Osteoblast (primary cell): ENCODE measurements around the gene RELN. TPM values are rescaled to one million over a fixed set of nuclear protein-coding genes. Genes with fewer than 3 reads are reported as not detected.

Source experiments
- DNase-seq: peaks from one replicate; pipeline ENCODE4 v3.0.0; 2011; ENCODE audit warnings: low spot score, mixed read lengths; ENCODE audit not compliant: insufficient read length; ENCODE audit errors: missing footprints
- H2AFZ ChIP-seq: 2 replicates; pipeline ENCODE4 v1.6.0; 2011; ENCODE audit warnings: mild to moderate bottlenecking, low read length
- H3K27ac ChIP-seq: 2 replicates; pipeline ENCODE4 v1.5.1; 2011; ENCODE audit warnings: mild to moderate bottlenecking, low read depth, low read length, moderate library complexity
- H3K27me3 ChIP-seq: 2 replicates; pipeline ENCODE4 v1.6.0; 2012; ENCODE audit warnings: mild to moderate bottlenecking, control low read depth, inconsistent platforms, low read length, moderate library complexity; ENCODE audit not compliant: insufficient read depth
- H3K36me3 ChIP-seq: 2 replicates; pipeline ENCODE4 v1.5.1; 2011; ENCODE audit warnings: mild to moderate bottlenecking, low read length, control low read depth, moderate library complexity; ENCODE audit not compliant: insufficient read depth
- H3K4me1 ChIP-seq: 2 replicates; pipeline ENCODE4 v1.5.1; 2011; ENCODE audit warnings: mild to moderate bottlenecking, low read length, control low read depth, moderate library complexity; ENCODE audit not compliant: insufficient read depth
- H3K4me2 ChIP-seq: 2 replicates; pipeline ENCODE4 v1.6.0; 2011; ENCODE audit warnings: mild to moderate bottlenecking, low read length; ENCODE audit not compliant: insufficient read depth
- H3K4me3 ChIP-seq: fragments of 200-600 bp; sonication (generic); 3 replicates; pipeline ENCODE4 v1.5.1; 2012; ENCODE audit warnings: mild to moderate bottlenecking, low read length, inconsistent platforms; ENCODE audit not compliant: insufficient read depth
- H3K79me2 ChIP-seq: 2 replicates; pipeline ENCODE4 v1.6.0; 2012; ENCODE audit warnings: mild to moderate bottlenecking, low read length, control low read depth, inconsistent platforms; ENCODE audit not compliant: insufficient read depth
- H3K9me3 ChIP-seq: 2 replicates; pipeline ENCODE4 v1.5.1; 2011; ENCODE audit warnings: low read depth, low read length, control low read depth
- H4K20me1 ChIP-seq: 2 replicates; pipeline ENCODE4 v1.6.0; 2012; ENCODE audit warnings: mild to moderate bottlenecking, low read length, control low read depth; ENCODE audit not compliant: insufficient read depth
- CTCF ChIP-seq: IDR thresholded peaks from 2 replicates; pipeline ENCODE4 v1.5.1; 2011; ENCODE audit warnings: mild to moderate bottlenecking, low read depth, low read length, moderate library complexity; ENCODE audit errors: extremely low read depth
- total RNA-seq: library from RNA; depleted of rRNA; stranded (reverse); fragments of >200 nt; gene quantifications from 2 replicates; pipeline ENCODE4 v1.2.3, GENCODE V29; 2012

The RELN gene
- total RNA-seq, 1 donor, result 0.36 TPM

- Histone ChIP-seq H2AFZ (no peak overlapping the region), H3K27me3 (no peaks in the 10 kb centered on the region), H3K9me3 (no peaks in the 10 kb centered on the region), H3K27ac (no peak overlapping the region), H3K4me1 (no peaks in the 10 kb centered on the region), H3K4me3 (no peak overlapping the region), H4K20me1 (no peaks in the 10 kb centered on the region), H3K79me2 (no peaks in the 10 kb centered on the region), H3K4me2 (no peak overlapping the region), H3K36me3 (no peaks in the 10 kb centered on the region)
- no peak for TF ChIP-seq CTCF
- DNase-seq, result no peak
Measured at GRCh38 chr7:103962070-103962469, 27.4 kb downstream of the RELN start.

GRCh38 chr7:103958284-103958818, 31.1 kb downstream of the RELN start:
- Histone ChIP-seq H3K4me1 (no peaks in the 10 kb centered on the region), H4K20me1 (no peaks in the 10 kb centered on the region), H3K36me3 (no peaks in the 10 kb centered on the region), H3K9me3 (no peaks in the 10 kb centered on the region), H3K4me3 (no peak overlapping the region), H3K79me2 (no peaks in the 10 kb centered on the region), H3K4me2 (no peak overlapping the region), H3K27me3 (no peaks in the 10 kb centered on the region), H3K27ac (no peak overlapping the region), H2AFZ (no peak overlapping the region)
- DNase-seq, result no peak
- no peak for TF ChIP-seq CTCF

- no peaks in the 10 kb centered on the region for H4K20me1 ChIP-seq
- H3K4me3 ChIP-seq, result no peak overlapping the region
- H3K27ac ChIP-seq, result no peak overlapping the region
- H2AFZ ChIP-seq, result no peak overlapping the region
- no peak overlapping the region for H3K4me2 ChIP-seq
- no peaks in the 10 kb centered on the region for H3K4me1 ChIP-seq
- no peaks in the 10 kb centered on the region for H3K36me3 ChIP-seq
- H3K27me3 ChIP-seq, result no peaks in the 10 kb centered on the region
- DNase-seq, result no peak
- no peaks in the 10 kb centered on the region for H3K79me2 ChIP-seq
- no peaks in the 10 kb centered on the region for H3K9me3 ChIP-seq
- no peak for TF ChIP-seq CTCF
Measured at GRCh38 chr7:103955985-103956384, 33.5 kb downstream of the RELN start.

GRCh38 chr7:103952408-103952807, 37.0 kb downstream of the RELN start:
- Histone ChIP-seq H3K4me3 (no peak overlapping the region), H3K27me3 (no peaks in the 10 kb centered on the region), H3K4me1 (no peaks in the 10 kb centered on the region), H3K79me2 (no peaks in the 10 kb centered on the region), H3K9me3 (no peaks in the 10 kb centered on the region), H4K20me1 (no peaks in the 10 kb centered on the region), H2AFZ (no peak overlapping the region), H3K27ac (no peak overlapping the region), H3K4me2 (no peak overlapping the region), H3K36me3 (no peaks in the 10 kb centered on the region)
- no peak for DNase-seq
- TF ChIP-seq CTCF, result no peak
